ENCODE measurements around the gene ADAM19. TPM values are rescaled to one million over a fixed set of nuclear protein-coding genes. Genes with fewer than 3 reads are reported as not detected.

Gene ADAM19
- total and polyA plus RNA-seq, 3 donors from 2014 or later = 3.1 to 4.9 (median 4.5) TPM

- no peak overlapping the region for H3K27ac ChIP-seq
- intact Hi-C loops (cut with DNase I; ENCODE audit: low total_unique reads) = loop anchor here (5.0 kb wide), 1 partner anchor 133 kb away; no protein-coding TSS in a partner anchor
- DNase-seq = no peak
- no peaks in the 10 kb centered on the region for H3K36me3 ChIP-seq (ENCODE audit: low read depth, missing control alignments)
- H3K4me1 ChIP-seq = no peaks in the 10 kb centered on the region
- H3K9me3 ChIP-seq = no peaks in the 10 kb centered on the region
- H3K27me3 ChIP-seq = no peaks in the 10 kb centered on the region
- TF ChIP-seq, protein P1, sequence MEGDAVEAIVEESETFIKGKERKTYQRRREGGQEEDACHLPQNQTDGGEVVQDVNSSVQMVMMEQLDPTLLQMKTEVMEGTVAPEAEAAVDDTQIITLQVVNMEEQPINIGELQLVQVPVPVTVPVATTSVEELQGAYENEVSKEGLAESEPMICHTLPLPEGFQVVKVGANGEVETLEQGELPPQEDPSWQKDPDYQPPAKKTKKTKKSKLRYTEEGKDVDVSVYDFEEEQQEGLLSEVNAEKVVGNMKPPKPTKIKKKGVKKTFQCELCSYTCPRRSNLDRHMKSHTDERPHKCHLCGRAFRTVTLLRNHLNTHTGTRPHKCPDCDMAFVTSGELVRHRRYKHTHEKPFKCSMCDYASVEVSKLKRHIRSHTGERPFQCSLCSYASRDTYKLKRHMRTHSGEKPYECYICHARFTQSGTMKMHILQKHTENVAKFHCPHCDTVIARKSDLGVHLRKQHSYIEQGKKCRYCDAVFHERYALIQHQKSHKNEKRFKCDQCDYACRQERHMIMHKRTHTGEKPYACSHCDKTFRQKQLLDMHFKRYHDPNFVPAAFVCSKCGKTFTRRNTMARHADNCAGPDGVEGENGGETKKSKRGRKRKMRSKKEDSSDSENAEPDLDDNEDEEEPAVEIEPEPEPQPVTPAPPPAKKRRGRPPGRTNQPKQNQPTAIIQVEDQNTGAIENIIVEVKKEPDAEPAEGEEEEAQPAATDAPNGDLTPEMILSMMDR (IDR thresholded peaks at IDR 0.05) = no peak
- TF ChIP-seq POLR2A (IDR thresholded peaks at IDR 0.05) = no peak
- no peak overlapping the region for H3K4me3 ChIP-seq
- 91 to 95% methylated on average over 7 of the region's 7 CpGs for WGBS, 2 donors
Observed at GRCh38 chr5:157469073-157469472, 106.5 kb downstream of the ADAM19 start.

DNA sequence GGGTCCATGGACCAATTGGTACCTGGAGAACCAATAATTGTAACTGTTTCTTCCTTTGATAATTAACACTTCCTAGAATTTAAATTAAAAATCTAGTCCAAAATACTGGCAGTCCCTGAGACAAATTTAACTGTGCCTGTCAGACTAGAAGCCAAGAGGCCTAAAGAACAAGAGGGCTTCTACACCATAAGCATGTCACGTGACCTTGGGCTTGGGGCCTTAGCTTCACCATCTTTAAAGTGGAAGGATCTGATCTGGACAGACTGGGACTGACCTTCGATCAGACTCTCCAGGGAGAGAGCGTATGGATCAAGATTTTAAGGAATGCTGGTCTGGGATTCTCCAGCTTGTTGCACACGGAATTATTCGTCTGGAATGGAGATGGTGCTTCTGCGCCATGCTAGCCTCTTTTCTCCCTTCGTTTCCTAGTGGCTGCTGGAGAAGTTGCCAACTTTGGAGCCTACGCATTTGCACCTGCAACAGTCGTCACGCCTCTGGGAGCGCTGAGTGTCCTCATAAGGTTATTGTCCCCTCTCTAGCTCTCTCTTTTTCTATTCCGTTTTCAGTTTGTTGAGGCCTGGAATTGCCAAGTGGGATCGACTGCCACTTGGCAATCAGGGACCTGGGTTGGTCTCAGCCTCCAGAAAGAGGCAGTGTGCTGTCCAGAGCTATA is 107.1 kb downstream of the ADAM19 start:
- DNase-seq = no peak
- Histone ChIP-seq H3K27me3 (no peaks in the 10 kb centered on the region), H3K4me3 (no peak overlapping the region), H3K36me3 (ENCODE audit: low read depth, missing control alignments) (no peaks in the 10 kb centered on the region), H3K27ac (no peak overlapping the region), H3K4me1 (no peaks in the 10 kb centered on the region), H3K9me3 (no peaks in the 10 kb centered on the region)
- 91 to 94% methylated on average over 13 of the region's 13 CpGs for WGBS, 2 donors
- intact Hi-C loops (cut with DNase I; ENCODE audit: low total_unique reads) = loop anchor here (5.0 kb wide), 1 partner anchor 134 kb away; no protein-coding TSS in a partner anchor
- TF ChIP-seq, protein P1 (IDR thresholded peaks at IDR 0.05) = no peak
- TF ChIP-seq POLR2A (IDR thresholded peaks at IDR 0.05) = no peak

DNA sequence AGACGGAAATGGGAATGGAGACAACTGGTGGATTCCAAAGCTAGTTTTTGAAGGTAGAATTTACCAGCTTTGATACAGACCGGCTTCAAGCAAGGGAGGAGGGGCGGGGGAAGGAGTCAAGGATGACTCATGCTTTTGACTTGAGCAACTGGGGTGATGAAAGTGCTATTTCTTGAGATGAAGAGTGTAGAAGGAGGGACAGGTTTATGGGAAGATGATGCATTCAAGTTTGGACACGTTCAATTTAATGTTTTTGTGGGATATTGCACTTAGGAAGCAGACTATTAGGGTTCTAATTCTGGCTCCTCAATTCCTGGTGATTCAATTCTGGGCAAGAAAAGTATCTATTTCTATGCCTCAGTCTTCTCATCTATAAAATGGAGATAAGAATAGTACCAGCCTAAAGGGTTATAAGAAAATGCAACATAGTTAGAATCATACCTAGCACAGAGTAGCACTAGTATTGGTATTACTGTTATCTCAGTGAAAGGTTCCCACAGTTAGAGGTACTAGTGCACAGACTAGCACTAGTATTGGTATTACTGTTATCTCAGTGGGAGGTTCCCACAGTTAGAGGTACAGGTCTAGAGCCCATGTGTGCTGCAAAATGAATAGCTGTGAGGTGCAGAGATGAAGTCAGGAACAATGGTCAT is 110.9 kb downstream of the ADAM19 start:
- Histone ChIP-seq H3K4me3 (no peak overlapping the region), H3K27me3 (no peaks in the 10 kb centered on the region), H3K36me3 (ENCODE audit: low read depth, missing control alignments) (no peaks in the 10 kb centered on the region), H3K4me1 (peaks cover 7% of the 10 kb centered on the region), H3K27ac (no peak overlapping the region), H3K9me3 (no peaks in the 10 kb centered on the region)
- TF ChIP-seq POLR2A (IDR thresholded peaks at IDR 0.05) = no peak
- TF ChIP-seq, protein P1 (IDR thresholded peaks at IDR 0.05) = no peak
- intact Hi-C loops (cut with DNase I; ENCODE audit: low total_unique reads) = loop anchor here (5.0 kb wide), 1 partner anchor 138 kb away; no protein-coding TSS in a partner anchor
- DNase-seq = no peak
- 61 to 81% methylated on average over 4 of the region's 4 CpGs for WGBS, 2 donors

DNA sequence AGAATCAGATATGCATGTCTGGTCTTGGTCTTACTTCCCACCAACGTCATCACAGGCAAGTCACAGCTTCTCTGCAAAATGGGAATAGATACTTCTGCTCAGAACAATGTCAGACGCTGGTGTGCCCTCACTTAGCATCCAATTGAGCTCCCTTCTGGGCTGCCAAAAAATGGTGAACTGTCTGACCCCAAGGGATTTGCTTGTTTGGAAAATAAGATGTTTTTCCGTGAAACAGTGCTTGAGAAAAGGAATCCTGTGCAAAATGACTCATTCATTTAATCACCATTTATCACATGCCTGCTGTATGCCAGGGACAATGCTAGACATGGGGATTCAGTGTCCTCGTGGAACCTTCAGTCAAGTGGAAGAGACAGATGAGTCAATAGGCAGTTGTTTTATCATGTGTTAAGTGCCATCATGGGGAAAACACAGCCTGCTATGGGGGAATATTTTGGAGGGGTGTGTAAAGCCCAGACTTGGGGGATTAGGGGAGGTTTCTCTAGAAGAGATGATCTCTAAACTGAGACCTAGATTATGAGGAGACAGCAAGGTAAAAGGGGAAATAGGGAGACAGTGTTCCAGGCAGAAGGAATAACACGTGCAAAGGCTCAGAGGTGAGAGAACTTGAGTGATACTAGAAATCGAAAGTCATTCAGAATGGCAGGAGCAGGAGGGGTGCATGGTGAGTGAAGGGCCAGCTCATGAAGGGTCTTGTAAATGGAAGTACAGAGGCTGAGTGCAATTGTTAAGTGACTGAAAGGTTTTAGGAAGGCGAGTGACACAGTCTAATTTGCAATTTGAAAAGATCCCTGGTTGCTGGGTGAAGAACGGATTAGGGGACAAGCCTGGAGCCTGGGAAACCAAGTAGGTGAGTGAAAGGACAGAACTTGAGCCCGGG is 111.7 kb downstream of the ADAM19 start:
- H3K36me3 ChIP-seq (ENCODE audit: low read depth, missing control alignments) = no peaks in the 10 kb centered on the region
- H3K27ac ChIP-seq = no peak overlapping the region
- 72 to 83% methylated on average over 9 of the region's 9 CpGs for WGBS, 2 donors
- no peak for TF ChIP-seq POLR2A (IDR thresholded peaks at IDR 0.05)
- TF ChIP-seq, protein P1 (IDR thresholded peaks at IDR 0.05) = no peak
- no peak for DNase-seq
- H3K4me3 ChIP-seq = no peak overlapping the region
- H3K9me3 ChIP-seq = no peaks in the 10 kb centered on the region
- intact Hi-C loops (cut with DNase I; ENCODE audit: low total_unique reads) = no loop called here
- H3K27me3 ChIP-seq = no peaks in the 10 kb centered on the region
- H3K4me1 ChIP-seq = peaks cover 7% of the 10 kb centered on the region
